ENCODE results near the gene CAPN9.

- no peak for TF ChIP-seq CTCF (IDR thresholded peaks at IDR 0.05)
- TF ChIP-seq POLR2A (IDR thresholded peaks at IDR 0.05) = no peak
- no peak for TF ChIP-seq EP300 (IDR thresholded peaks at IDR 0.05)
Observed at GRCh38 chr1:230717251-230717650, 29.9 kb upstream of the CAPN9 start.
